ENCODE data around the gene CST11.
"Not testable (repeated sequence)": the region's sequence is repeated elsewhere in the genome, so short reads cannot be mapped to it uniquely, and the experiment has no call there.

Gene CST11

DNA sequence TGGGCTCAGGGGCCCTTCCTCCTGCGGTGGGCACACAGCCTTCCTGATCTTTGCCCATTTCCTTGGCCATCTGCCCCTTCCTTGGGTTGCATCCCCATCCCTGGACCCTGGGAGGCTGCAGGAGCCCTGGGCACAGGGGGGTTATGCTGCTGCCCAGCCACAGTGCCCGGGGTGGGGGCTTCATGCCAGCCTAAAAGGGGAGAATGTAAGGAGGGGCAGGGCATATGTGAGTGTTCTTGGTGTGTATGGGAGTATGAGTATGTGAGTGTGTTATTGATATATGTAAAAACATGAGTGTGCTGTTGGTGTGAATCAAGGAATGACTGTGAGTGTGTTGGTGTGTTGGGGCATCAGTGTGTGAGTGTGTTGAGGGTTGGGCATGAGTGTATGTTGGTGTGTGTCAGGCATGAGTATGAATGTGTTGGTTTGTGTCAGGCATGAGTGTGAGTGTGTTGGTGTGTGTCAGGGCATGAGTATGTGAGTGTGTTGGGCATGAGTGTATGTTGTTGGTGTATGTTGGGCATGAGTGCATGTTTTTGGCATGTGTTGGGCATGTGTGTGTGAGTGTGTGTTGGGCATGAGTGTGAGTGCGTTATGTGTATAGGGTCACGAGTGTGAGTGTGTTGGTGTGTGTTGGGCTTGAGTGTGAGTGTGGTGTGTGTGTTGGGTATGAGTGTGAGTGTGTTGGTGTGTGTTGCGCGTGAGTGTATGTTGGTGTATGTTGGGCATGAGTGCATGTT is 23.5 kb upstream of the CST11 start:
- no peaks in the 10 kb centered on the region for H3K4me1 ChIP-seq (ENCODE audit: control insufficient read depth, insufficient read depth, low read length)
- H3K27me3 ChIP-seq (replicated peaks; ENCODE audit: control insufficient read depth, insufficient read depth, low read length): peaks cover 7% of the 10 kb centered on the region
- H3K4me3 ChIP-seq (ENCODE audit: low read length): no peak overlapping the region
- peaks cover 6% of the 10 kb centered on the region for H3K9me3 ChIP-seq (ENCODE audit: control insufficient read depth, low read length)
- H3K36me3 ChIP-seq (ENCODE audit: control insufficient read depth, insufficient read depth, low read length, severe bottlenecking): no peaks in the 10 kb centered on the region
- no peak for DNase-seq (ENCODE audit: low read depth)
- no peak overlapping the region for H3K9ac ChIP-seq (ENCODE audit: low read length)

DNA sequence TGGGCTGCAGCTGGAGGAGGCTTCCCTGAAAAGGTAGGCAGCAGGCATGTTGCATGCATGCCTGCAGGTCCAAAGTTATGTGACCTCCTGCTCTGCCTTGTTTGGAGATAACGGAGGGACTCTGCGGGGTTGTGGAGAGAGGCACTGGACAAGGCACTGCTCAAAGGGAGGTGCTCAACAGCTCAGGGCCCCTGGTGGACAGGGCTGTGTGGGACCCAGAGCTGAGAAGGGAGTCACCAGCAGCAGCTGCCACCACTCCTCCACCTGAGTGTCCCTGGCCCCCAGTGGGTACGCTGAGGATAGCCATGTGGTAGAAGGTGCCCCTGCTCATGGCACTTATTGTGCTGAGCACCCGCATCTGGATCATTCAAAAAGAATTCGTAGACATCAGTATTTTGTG is 22.7 kb upstream of the CST11 start:
- no peak overlapping the region for H3K4me3 ChIP-seq (ENCODE audit: low read length)
- H3K27me3 ChIP-seq (replicated peaks; ENCODE audit: control insufficient read depth, insufficient read depth, low read length): peaks cover 10% of the 10 kb centered on the region
- DNase-seq (ENCODE audit: low read depth): no peak
- H3K36me3 ChIP-seq (ENCODE audit: control insufficient read depth, insufficient read depth, low read length, severe bottlenecking): no peaks in the 10 kb centered on the region
- H3K9me3 ChIP-seq (ENCODE audit: control insufficient read depth, low read length): peaks cover 6% of the 10 kb centered on the region
- H3K4me1 ChIP-seq (ENCODE audit: control insufficient read depth, insufficient read depth, low read length): no peaks in the 10 kb centered on the region
- H3K9ac ChIP-seq (ENCODE audit: low read length): no peak overlapping the region

DNA sequence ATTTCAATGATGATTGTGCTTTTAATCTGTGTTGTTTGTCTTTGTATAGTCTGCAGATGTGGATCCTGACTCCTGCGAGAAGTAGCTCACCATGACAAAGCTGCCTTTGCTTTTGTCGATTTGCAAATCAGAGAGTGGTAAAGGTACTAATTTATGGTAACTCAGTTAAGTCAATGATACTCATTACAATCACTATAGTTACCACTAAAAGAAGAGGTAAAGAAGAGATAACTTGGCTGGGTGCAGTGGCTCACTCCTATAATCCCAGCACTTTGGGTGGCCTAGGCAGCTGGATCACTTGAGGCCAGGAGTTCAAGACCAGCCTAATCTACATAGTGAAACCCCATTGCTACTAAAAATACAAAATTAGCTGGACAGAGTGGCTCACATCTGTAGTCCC is 20.6 kb upstream of the CST11 start:
- not testable (repeated sequence) for H3K9me3 ChIP-seq (ENCODE audit: control insufficient read depth, low read length); H3K36me3 ChIP-seq (ENCODE audit: control insufficient read depth, insufficient read depth, low read length, severe bottlenecking); H3K4me3 ChIP-seq (ENCODE audit: low read length); DNase-seq (ENCODE audit: low read depth); H3K4me1 ChIP-seq (ENCODE audit: control insufficient read depth, insufficient read depth, low read length); H3K9ac ChIP-seq (ENCODE audit: low read length)
- peaks cover 12% of the 10 kb centered on the region for H3K27me3 ChIP-seq (replicated peaks; ENCODE audit: control insufficient read depth, insufficient read depth, low read length)

DNA sequence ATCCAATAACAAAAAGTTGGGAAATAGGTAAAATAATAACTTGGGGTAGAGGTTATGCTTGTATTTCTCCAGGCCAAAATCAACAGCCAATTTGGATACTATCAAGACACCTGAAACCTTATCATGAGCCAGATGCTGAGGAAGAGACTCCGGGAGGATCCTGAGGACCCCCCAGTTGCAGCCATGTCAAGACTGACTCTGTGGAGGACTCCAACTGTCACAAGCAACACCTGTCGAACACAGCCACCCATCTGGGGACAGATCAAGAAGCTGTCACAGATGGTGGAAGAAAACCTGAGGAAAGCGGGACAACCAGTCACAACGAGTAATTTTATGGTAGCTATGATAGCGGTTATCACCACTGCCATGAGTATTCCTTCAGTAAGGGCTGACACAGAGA is 19.6 kb upstream of the CST11 start:
- H3K4me3 ChIP-seq (ENCODE audit: low read length); DNase-seq (ENCODE audit: low read depth): not testable (repeated sequence)

DNA sequence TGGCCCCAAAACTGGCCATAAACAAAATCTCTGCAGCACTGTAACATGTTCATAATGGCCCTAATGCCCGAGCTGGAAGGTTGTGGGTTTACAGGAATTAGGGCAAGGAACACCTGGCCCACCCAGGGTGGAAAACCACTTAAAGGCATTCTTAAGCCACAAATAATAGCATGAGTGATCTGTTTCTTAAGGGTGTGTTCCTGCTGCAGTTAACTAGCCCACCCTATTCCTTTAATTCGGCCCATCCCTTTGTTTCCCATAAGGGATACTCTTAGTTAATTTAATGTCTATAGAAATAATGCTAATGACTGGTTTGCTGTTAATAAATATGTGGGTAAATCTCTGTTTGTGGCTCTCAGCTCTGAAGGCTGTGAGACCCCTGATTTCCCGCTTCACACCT is 14.3 kb upstream of the CST11 start:
- H3K27me3 ChIP-seq (replicated peaks; ENCODE audit: control insufficient read depth, insufficient read depth, low read length); DNase-seq (ENCODE audit: low read depth); H3K9ac ChIP-seq (ENCODE audit: low read length); H3K4me3 ChIP-seq (ENCODE audit: low read length); H3K36me3 ChIP-seq (ENCODE audit: control insufficient read depth, insufficient read depth, low read length, severe bottlenecking); H3K4me1 ChIP-seq (ENCODE audit: control insufficient read depth, insufficient read depth, low read length): not testable (repeated sequence)
- peaks cover 30% of the 10 kb centered on the region for H3K9me3 ChIP-seq (ENCODE audit: control insufficient read depth, low read length)

More for the DNA sequence above, 19.6 kb upstream of the CST11 start:
- not testable (repeated sequence) for H3K9me3 ChIP-seq (ENCODE audit: control insufficient read depth, low read length); H3K4me1 ChIP-seq (ENCODE audit: control insufficient read depth, insufficient read depth, low read length); H3K9ac ChIP-seq (ENCODE audit: low read length); H3K36me3 ChIP-seq (ENCODE audit: control insufficient read depth, insufficient read depth, low read length, severe bottlenecking)
- H3K27me3 ChIP-seq (replicated peaks; ENCODE audit: control insufficient read depth, insufficient read depth, low read length): peaks cover 12% of the 10 kb centered on the region

DNA sequence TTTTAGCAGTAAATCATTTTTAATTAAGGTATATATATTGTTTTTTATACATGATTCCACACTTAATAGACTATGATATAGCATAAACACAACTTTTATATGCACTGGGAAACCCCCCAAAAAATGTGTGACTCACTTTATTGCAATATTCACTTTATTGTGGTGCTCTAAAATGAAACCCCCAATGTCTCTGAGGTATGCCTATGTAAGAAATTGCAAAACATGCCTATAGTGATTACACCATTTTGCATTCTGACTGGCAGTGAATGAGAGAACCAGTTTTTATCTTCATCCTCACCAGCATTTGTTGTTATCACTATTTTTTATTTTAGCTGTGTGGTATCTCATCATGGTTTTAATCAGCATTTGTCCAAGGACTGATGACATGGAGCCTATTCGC is 8.5 kb upstream of the CST11 start:
- peaks cover 22% of the 10 kb centered on the region for H3K9me3 ChIP-seq (ENCODE audit: control insufficient read depth, low read length)
- H3K27me3 ChIP-seq (replicated peaks; ENCODE audit: control insufficient read depth, insufficient read depth, low read length): peaks cover 8% of the 10 kb centered on the region
- no peak overlapping the region for H3K4me3 ChIP-seq (ENCODE audit: low read length)

DNA sequence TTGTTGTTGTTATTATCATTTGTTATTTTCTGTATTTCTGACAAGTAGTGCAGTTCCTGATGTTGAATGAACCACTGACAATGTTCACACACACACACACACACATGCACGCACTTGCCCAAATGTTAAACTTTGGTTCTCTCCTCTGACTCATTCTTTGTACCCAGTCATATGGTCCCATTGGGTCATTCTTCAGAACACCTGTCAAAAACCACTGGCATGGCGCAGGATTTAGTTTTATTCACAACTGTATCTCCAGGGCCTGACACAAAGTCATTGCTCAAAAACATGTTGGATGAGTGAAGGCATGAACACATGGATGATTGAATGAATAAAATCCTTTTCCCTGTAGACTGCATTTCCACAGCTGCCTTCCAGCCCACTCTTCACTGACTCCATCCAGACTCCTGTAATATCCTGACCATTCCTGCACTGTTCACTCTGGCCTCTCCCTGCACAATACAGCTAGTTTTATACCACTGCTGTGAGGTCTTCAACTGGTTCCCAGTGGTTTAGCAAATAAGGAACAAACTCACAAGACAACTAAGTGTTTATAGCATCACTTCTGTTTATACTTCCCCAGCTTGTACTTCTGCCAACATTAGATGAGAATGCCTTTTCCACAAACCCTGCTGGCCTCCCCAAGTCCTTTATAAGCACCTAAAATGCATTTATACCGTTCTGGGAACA is 6.9 kb upstream of the CST11 start:
- Histone ChIP-seq H3K27me3 (replicated peaks; ENCODE audit: control insufficient read depth, insufficient read depth, low read length) (peaks cover 11% of the 10 kb centered on the region), H3K9me3 (ENCODE audit: control insufficient read depth, low read length) (peaks cover 15% of the 10 kb centered on the region), H3K4me1 (ENCODE audit: control insufficient read depth, insufficient read depth, low read length) (no peaks in the 10 kb centered on the region), H3K36me3 (ENCODE audit: control insufficient read depth, insufficient read depth, low read length, severe bottlenecking) (no peaks in the 10 kb centered on the region), H3K4me3 (ENCODE audit: low read length) (no peak overlapping the region), H3K9ac (ENCODE audit: low read length) (no peak overlapping the region)
- DNase-seq (ENCODE audit: low read depth): no peak

More for the DNA sequence above, 8.5 kb upstream of the CST11 start:
- DNase-seq (ENCODE audit: low read depth): no peak
- H3K36me3 ChIP-seq (ENCODE audit: control insufficient read depth, insufficient read depth, low read length, severe bottlenecking): no peaks in the 10 kb centered on the region
- H3K9ac ChIP-seq (ENCODE audit: low read length): no peak overlapping the region
- H3K4me1 ChIP-seq (ENCODE audit: control insufficient read depth, insufficient read depth, low read length): no peaks in the 10 kb centered on the region

DNA sequence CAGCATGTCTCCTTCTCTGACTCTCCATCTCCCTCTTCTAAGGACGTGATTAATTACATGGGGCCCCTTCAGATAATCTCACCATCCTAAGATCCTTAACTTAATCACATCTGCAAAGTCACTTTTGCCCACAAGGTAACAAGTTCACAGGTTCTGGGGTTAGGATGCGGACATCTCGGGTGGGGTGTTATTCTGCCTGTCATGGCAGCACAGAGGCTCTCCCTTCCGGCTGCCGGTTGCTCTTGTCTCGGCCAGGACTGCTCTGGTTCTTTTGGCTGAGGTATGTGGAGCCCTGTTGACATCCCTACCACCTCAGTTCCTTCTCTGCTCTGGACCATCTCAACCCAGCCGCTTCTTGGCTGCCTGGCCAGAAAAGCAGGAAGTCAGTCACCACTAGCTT is 4.2 kb upstream of the CST11 start:
- DNase-seq (ENCODE audit: low read depth): no peak
- Histone ChIP-seq H3K4me3 (ENCODE audit: low read length) (no peak overlapping the region), H3K4me1 (ENCODE audit: control insufficient read depth, insufficient read depth, low read length) (no peaks in the 10 kb centered on the region), H3K36me3 (ENCODE audit: control insufficient read depth, insufficient read depth, low read length, severe bottlenecking) (no peaks in the 10 kb centered on the region), H3K9ac (ENCODE audit: low read length) (no peak overlapping the region), H3K9me3 (ENCODE audit: control insufficient read depth, low read length) (peaks cover 5% of the 10 kb centered on the region), H3K27me3 (replicated peaks; ENCODE audit: control insufficient read depth, insufficient read depth, low read length) (peaks cover 29% of the 10 kb centered on the region)

DNA sequence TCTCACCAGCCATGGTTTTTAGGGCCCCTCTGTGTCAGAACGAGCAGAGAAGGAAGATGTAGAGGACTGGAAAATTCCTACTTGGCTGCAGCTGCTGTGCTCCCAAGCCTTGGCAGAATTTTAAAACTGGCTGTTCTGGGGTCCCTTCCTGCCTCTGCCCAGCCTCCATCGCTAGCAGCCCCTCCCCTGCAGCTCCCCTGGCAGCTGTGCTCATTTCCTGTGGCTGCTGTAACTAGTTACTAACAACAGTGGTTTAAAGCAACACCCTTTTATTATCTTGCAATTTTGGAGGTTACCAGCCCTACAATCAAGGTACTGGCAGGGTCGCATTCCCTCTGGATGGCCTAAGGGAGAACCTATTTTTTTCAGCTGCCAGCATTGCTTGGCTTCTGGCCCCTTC is 3.7 kb upstream of the CST11 start:
- no peaks in the 10 kb centered on the region for H3K36me3 ChIP-seq (ENCODE audit: control insufficient read depth, insufficient read depth, low read length, severe bottlenecking)
- peaks cover 5% of the 10 kb centered on the region for H3K9me3 ChIP-seq (ENCODE audit: control insufficient read depth, low read length)
- no peak overlapping the region for H3K4me3 ChIP-seq (ENCODE audit: low read length)
- peaks cover 29% of the 10 kb centered on the region for H3K27me3 ChIP-seq (replicated peaks; ENCODE audit: control insufficient read depth, insufficient read depth, low read length)
- DNase-seq (ENCODE audit: low read depth): no peak
- H3K4me1 ChIP-seq (ENCODE audit: control insufficient read depth, insufficient read depth, low read length): no peaks in the 10 kb centered on the region
- no peak overlapping the region for H3K9ac ChIP-seq (ENCODE audit: low read length)

DNA sequence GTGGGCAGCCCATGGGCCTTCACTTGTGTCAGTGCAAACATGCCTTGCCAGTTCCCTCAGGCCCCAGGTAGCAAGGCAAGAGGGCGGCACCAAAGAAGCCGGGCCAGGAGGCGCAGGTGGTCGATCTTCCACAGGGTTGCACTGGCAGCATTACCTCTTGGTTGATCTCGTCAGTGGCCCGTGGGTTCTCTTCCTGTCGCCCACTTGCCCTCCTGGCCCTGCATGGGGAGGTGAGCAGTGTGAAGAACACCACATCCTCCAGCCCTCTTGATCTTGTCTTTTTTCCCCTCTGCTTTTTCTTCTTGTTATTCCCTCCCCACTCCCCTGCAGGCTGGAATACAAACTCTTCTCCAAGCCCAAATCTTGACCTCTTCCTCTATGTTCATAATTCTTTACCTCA is 3.0 kb upstream of the CST11 start:
- Histone ChIP-seq H3K9ac (ENCODE audit: low read length) (no peak overlapping the region), H3K27me3 (replicated peaks; ENCODE audit: control insufficient read depth, insufficient read depth, low read length) (peaks cover 29% of the 10 kb centered on the region), H3K4me3 (ENCODE audit: low read length) (no peak overlapping the region), H3K36me3 (ENCODE audit: control insufficient read depth, insufficient read depth, low read length, severe bottlenecking) (no peaks in the 10 kb centered on the region), H3K9me3 (ENCODE audit: control insufficient read depth, low read length) (peaks cover 5% of the 10 kb centered on the region), H3K4me1 (ENCODE audit: control insufficient read depth, insufficient read depth, low read length) (no peaks in the 10 kb centered on the region)
- no peak for DNase-seq (ENCODE audit: low read depth)

GRCh38 chr20:23454816-23455215 is 2.1 kb upstream of the CST11 start:
- no peak overlapping the region for H3K4me3 ChIP-seq (ENCODE audit: low read length)
- no peaks in the 10 kb centered on the region for H3K4me1 ChIP-seq (ENCODE audit: control insufficient read depth, insufficient read depth, low read length)
- H3K27me3 ChIP-seq (replicated peaks; ENCODE audit: control insufficient read depth, insufficient read depth, low read length): peaks cover 29% of the 10 kb centered on the region
- no peak for DNase-seq (ENCODE audit: low read depth)
- H3K9ac ChIP-seq (ENCODE audit: low read length): no peak overlapping the region
- H3K9me3 ChIP-seq (ENCODE audit: control insufficient read depth, low read length): peaks cover 5% of the 10 kb centered on the region
- no peaks in the 10 kb centered on the region for H3K36me3 ChIP-seq (ENCODE audit: control insufficient read depth, insufficient read depth, low read length, severe bottlenecking)
